CD14-positive monocyte (primary cell): Measurements from ENCODE around the gene TTC3. TPM values are rescaled to one million over a fixed set of nuclear protein-coding genes. Genes with fewer than 3 reads are reported as not detected.

ENCODE experiments used
- DNase-seq, 3 donors: peaks; one replicate each; pipeline ENCODE4 v3.0.0-alpha.2; 2011 to 2022
- H2AFZ ChIP-seq: 2 replicates; pipeline ENCODE4 v1.6.0; 2012; ENCODE audit warnings: mild to moderate bottlenecking, low read depth, low read length, inconsistent platforms; ENCODE audit not compliant: insufficient read depth, poor library complexity, severe bottlenecking
- H3K27ac ChIP-seq, 2 donors: 1 replicate in 1 of 2; 2 replicates in 1 of 2; pipeline ENCODE4 v1.5.1; 2012 to 2013; ENCODE audit warnings: low read length in 2 of 2, control low read depth in 1 of 2, inconsistent platforms in 1 of 2, low read depth in 1 of 2, mild to moderate bottlenecking in 1 of 2
- H3K27me3 ChIP-seq, 2 donors: one replicate each; pipeline versions ENCODE4 v1.6.0 to v1.6.1; 2011 to 2013; ENCODE audit warnings: low read length in 2 of 2; ENCODE audit not compliant: control insufficient read depth in 2 of 2, insufficient read depth in 2 of 2
- H3K36me3 ChIP-seq, 2 donors: replicated peaks in 1 of 2; 1 replicate in 1 of 2; 2 replicates in 1 of 2; pipeline versions ENCODE4 v1.5.1 to v1.6.1; 2012 to 2013; ENCODE audit warnings: low read length in 2 of 2, control low read depth in 1 of 2, inconsistent platforms in 1 of 2, mild to moderate bottlenecking in 1 of 2; ENCODE audit not compliant: insufficient read depth in 2 of 2, control insufficient read depth in 1 of 2
- H3K4me1 ChIP-seq, 2 donors: 1 replicate in 1 of 2; 2 replicates in 1 of 2; pipeline versions ENCODE4 v1.5.1 to v1.6.1; 2012 to 2013; ENCODE audit warnings: low read length in 2 of 2, control low read depth in 1 of 2, inconsistent platforms in 1 of 2, mild to moderate bottlenecking in 1 of 2, moderate library complexity in 1 of 2; ENCODE audit not compliant: insufficient read depth in 2 of 2, control insufficient read depth in 1 of 2
- H3K4me2 ChIP-seq: replicated peaks from 2 replicates; pipeline ENCODE3; 2012; ENCODE audit warnings: low read length, moderate library complexity, mild to moderate bottlenecking; ENCODE audit not compliant: poor library complexity, severe bottlenecking; ENCODE audit errors: extremely low read depth
- H3K4me3 ChIP-seq, 3 experiments: fragments of 200-600 bp in 1 of 3; sonication (generic) in 1 of 3; replicated peaks in 1 of 3; 1 replicate in 2 of 3; 2 replicates in 1 of 3; pipeline ENCODE4 v1.5.1; 2011 to 2013; ENCODE audit warnings: low read length in 3 of 3, mild to moderate bottlenecking in 3 of 3, control low read depth in 2 of 3, low read depth in 2 of 3, inconsistent platforms in 1 of 3, moderate library complexity in 1 of 3
- H3K79me2 ChIP-seq: 2 replicates; pipeline ENCODE4 v1.6.0; 2012; ENCODE audit warnings: mild to moderate bottlenecking, control low read depth, inconsistent platforms, low read length, moderate library complexity; ENCODE audit not compliant: insufficient read depth
- H3K9ac ChIP-seq: 2 replicates; pipeline ENCODE4 v1.6.0; 2017; ENCODE audit warnings: low read length, mild to moderate bottlenecking; ENCODE audit not compliant: insufficient read depth, poor library complexity, severe bottlenecking
- H3K9me3 ChIP-seq, 2 donors: replicated peaks in 1 of 2; 1 replicate in 1 of 2; 2 replicates in 1 of 2; pipeline versions ENCODE4 v1.5.1 to v1.6.1; 2012 to 2013; ENCODE audit warnings: low read length in 2 of 2, control low read depth in 1 of 2; ENCODE audit not compliant: control insufficient read depth in 1 of 2, insufficient read depth in 1 of 2
- H4K20me1 ChIP-seq: 2 replicates; pipeline ENCODE4 v1.6.0; 2012; ENCODE audit warnings: mild to moderate bottlenecking, low read length, control low read depth, moderate library complexity; ENCODE audit not compliant: insufficient read depth
- H3K27ac Mint-ChIP-seq, 7 donors: one replicate each; pipeline ENCODE4 v1.8.0; 2020; ENCODE audit warnings: mild to moderate bottlenecking in 7 of 7, mixed read lengths in 7 of 7, moderate library complexity in 6 of 7, inconsistent platforms in 2 of 7
- H3K27me3 Mint-ChIP-seq, 3 donors: one replicate each; pipeline ENCODE4 v1.8.0; 2021 to 2022; ENCODE audit warnings: low read depth in 3 of 3, mild to moderate bottlenecking in 3 of 3, mixed read lengths in 3 of 3, moderate library complexity in 3 of 3, inconsistent platforms in 1 of 3
- H3K36me3 Mint-ChIP-seq, 2 donors: one replicate each; pipeline ENCODE4 v1.8.0; 2020; ENCODE audit warnings: mixed read lengths in 2 of 2, inconsistent platforms in 1 of 2, mild to moderate bottlenecking in 1 of 2
- H3K4me1 Mint-ChIP-seq: one replicate; pipeline ENCODE4 v1.8.0; 2020; ENCODE audit warnings: mild to moderate bottlenecking, mixed read lengths
- H3K4me3 Mint-ChIP-seq, 2 donors: one replicate each; pipeline ENCODE4 v1.8.0; 2020; ENCODE audit warnings: mild to moderate bottlenecking in 2 of 2, mixed read lengths in 2 of 2, moderate library complexity in 1 of 2
- H3K9me3 Mint-ChIP-seq, 7 donors: one replicate each; pipeline ENCODE4 v1.8.0; 2020 to 2022; ENCODE audit warnings: mixed read lengths in 7 of 7, mild to moderate bottlenecking in 6 of 7, moderate library complexity in 6 of 7, inconsistent platforms in 2 of 7
- WGBS: methylation state at CpG from one replicate; pipeline ENCODE4 v1.1.5; 2013; ENCODE audit warnings: missing lambda C conversion rate; ENCODE audit not compliant: insufficient coverage; 5-methylcytosine and 5-hydroxymethylcytosine counted together
- intact Hi-C, 2 donors: fragments of 100-400 bp; cut with micrococcal nuclease; formaldehyde crosslinking; loops; one replicate each; pipeline versions ENCODE4 v1.15.0 to v1.15.1; 2023
- polyA plus RNA-seq, 3 donors: library from polyadenylated mRNA; depleted of rRNA in 1 of 3; unstranded in 2 of 3; stranded (reverse) in 1 of 3; fragments of 300-500 nt in 2 of 3; fragments of >200 nt in 1 of 3; fragmentation: Illumina TruSeq in 2 of 3; gene quantifications; 1 replicate in 2 of 3; 2 replicates in 1 of 3; pipeline ENCODE4 v1.2.3, GENCODE V29; 2012 to 2021
- TF ChIP-seq, protein P1 (sequence below): fragments of 200-600 bp; IDR thresholded peaks from one replicate; pipeline ENCODE4 v1.8.0; 2022; ENCODE audit warnings: antibody characterized with exemption, mild to moderate bottlenecking

Gene TTC3
- polyA plus RNA-seq, 3 donors = 9.6 to 35.4 (median 17.9) TPM

DNA sequence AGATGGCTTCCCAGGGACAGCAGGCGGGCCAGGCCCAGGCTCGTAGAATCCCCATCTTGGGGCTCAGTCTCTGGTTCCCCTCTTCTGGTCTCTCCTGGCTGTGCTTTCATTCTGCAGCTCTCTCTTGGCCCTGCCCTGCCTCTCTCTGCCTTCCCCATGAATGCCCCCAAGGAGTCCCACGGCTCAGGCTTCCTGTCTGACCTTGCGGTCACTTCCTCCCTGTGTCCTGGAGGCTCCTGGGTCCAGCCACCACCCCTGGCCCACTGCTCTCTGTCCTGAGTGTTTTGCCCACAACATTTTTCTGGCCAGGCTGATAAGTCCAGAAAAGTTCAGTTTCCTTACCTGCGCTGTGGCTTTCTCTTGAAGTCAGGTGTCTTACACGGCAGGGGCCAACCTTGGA lies 29.2 kb upstream of the TTC3 start:
- Histone ChIP-seq H3K27me3 (no peaks in the 10 kb centered on the region), H2AFZ (no peak overlapping the region), H3K4me1 (peaks cover 0 to 6% of the 10 kb centered on the region in 2 donors), H3K79me2 (no peaks in the 10 kb centered on the region), H3K9me3 (no peaks in the 10 kb centered on the region), H4K20me1 (no peaks in the 10 kb centered on the region), H3K27ac (no peak overlapping the region), H3K36me3 (no peaks in the 10 kb centered on the region), H3K9ac (no peak overlapping the region), H3K4me2 (no peak overlapping the region), H3K4me3 (no peak overlapping the region)
- Mint-ChIP-seq H3K4me1 (peaks cover 10% of the 10 kb centered on the region), H3K36me3 (no peaks in the 10 kb centered on the region), H3K9me3 (no peaks in the 10 kb centered on the region), H3K27ac (no peak overlapping the region), H3K4me3 (no peak overlapping the region), H3K27me3 (peaks cover 0 to 8% (median 5%) of the 10 kb centered on the region in 3 donors)
- intact Hi-C loops = no loop called here
- TF ChIP-seq, protein P1, sequence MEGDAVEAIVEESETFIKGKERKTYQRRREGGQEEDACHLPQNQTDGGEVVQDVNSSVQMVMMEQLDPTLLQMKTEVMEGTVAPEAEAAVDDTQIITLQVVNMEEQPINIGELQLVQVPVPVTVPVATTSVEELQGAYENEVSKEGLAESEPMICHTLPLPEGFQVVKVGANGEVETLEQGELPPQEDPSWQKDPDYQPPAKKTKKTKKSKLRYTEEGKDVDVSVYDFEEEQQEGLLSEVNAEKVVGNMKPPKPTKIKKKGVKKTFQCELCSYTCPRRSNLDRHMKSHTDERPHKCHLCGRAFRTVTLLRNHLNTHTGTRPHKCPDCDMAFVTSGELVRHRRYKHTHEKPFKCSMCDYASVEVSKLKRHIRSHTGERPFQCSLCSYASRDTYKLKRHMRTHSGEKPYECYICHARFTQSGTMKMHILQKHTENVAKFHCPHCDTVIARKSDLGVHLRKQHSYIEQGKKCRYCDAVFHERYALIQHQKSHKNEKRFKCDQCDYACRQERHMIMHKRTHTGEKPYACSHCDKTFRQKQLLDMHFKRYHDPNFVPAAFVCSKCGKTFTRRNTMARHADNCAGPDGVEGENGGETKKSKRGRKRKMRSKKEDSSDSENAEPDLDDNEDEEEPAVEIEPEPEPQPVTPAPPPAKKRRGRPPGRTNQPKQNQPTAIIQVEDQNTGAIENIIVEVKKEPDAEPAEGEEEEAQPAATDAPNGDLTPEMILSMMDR = no peak
- no peak for DNase-seq
- 67% methylated on average over 6 of the region's 6 CpGs for WGBS

DNA sequence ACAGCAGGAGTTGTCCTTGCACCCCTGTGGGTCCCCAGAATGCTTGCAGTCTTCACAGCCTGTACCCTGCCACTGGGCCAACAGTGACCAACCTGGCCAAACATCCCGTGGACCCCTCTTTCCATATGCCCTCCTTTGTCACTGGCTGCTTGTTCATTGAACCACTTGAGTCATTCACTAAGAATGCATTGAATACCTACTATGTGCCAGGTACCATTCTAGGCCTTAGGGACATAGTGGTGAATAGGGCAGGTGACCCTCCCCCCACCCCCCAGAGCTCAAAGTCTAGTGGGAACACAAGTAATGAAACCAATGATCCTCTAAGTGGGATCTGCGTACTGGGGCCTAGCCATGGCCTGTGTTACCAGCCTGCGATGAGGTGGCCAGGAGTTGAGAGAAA lies 28.4 kb upstream of the TTC3 start:
- DNase-seq = no peak
- Mint-ChIP-seq H3K4me1 (peaks cover 10% of the 10 kb centered on the region), H3K4me3 (no peak overlapping the region), H3K27ac (no peak overlapping the region), H3K9me3 (no peaks in the 10 kb centered on the region), H3K27me3 (peaks cover 0 to 5% (median 4%) of the 10 kb centered on the region in 3 donors), H3K36me3 (no peaks in the 10 kb centered on the region)
- Histone ChIP-seq H3K27ac (no peak overlapping the region), H3K9ac (no peak overlapping the region), H3K4me2 (no peak overlapping the region), H4K20me1 (no peaks in the 10 kb centered on the region), H3K4me3 (no peak overlapping the region), H3K36me3 (no peaks in the 10 kb centered on the region), H3K4me1 (peaks cover 0 to 6% of the 10 kb centered on the region in 2 donors), H3K9me3 (no peaks in the 10 kb centered on the region), H3K27me3 (no peaks in the 10 kb centered on the region), H3K79me2 (no peaks in the 10 kb centered on the region), H2AFZ (no peak overlapping the region)
- intact Hi-C loops = no loop called here
- TF ChIP-seq, protein P1 = no peak
- 100% methylated on average over 1 of the region's 3 CpGs for WGBS
